Choroid plexus epithelial cell (primary cell): ENCODE measurements around the gene ASB18.

Source experiments
- DNase-seq: peaks from one replicate; pipeline ENCODE4 v3.0.0-alpha.2; 2010; ENCODE audit warnings: low read depth
- H3K4me3 ChIP-seq: 2 replicates; pipeline ENCODE4 v1.5.1; 2011; ENCODE audit warnings: low read depth, mild to moderate bottlenecking, control low read depth, low read length, moderate library complexity
- CTCF ChIP-seq: conservative IDR thresholded peaks from 2 replicates; pipeline ENCODE4 v1.5.1; 2011; ENCODE audit warnings: low read depth, mild to moderate bottlenecking, control low read depth, inconsistent platforms, low read length, moderate library complexity

Gene ASB18

GRCh38 chr2:236305964-236306605 is 41.9 kb upstream of the ASB18 start:
- no peak for DNase-seq
- no peak overlapping the region for H3K4me3 ChIP-seq
- TF ChIP-seq CTCF = no peak

GRCh38 chr2:236305531-236305930 is 41.3 kb upstream of the ASB18 start:
- no peak for TF ChIP-seq CTCF
- H3K4me3 ChIP-seq = no peak overlapping the region
- DNase-seq = no peak

DNA sequence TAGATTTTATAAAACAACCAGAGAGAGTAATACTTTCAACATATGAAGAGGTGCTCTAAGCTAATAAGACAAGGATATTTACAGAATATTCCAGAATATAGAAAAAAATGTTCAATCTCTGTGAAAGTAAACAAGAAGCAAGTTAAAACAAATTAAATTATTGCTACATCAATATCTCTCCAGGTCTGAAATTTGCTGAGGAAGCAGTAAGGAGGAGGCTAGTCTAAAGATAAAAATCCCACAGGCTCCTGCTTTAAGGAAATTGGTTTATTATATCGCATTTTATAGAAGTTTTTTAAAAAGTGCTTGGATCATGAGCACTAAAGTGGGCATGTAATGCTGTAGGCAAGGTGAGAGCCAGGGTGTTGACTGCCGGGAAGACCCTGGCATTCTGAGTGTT is 39.7 kb upstream of the ASB18 start:
- no peak for TF ChIP-seq CTCF
- H3K4me3 ChIP-seq = no peak overlapping the region
- no peak for DNase-seq

DNA sequence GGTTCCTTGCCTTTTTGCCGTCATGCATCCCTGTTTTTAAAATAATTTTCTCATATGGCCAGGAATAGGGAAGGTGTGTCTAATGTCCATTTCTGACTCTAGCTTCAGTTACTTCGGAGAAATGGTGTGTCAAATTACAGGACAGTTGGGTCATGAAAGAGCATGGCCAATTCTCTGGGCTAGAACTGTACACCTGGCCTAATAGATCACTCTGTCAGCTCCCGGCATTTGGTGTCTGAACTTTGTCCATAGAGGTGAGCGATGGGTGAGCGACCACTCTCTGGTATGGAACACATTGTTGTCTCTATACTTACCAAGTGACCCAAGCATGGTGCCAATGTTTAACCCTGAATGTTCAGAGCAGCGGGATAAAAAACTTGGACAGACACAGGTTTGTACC is 38.3 kb upstream of the ASB18 start:
- H3K4me3 ChIP-seq = no peak overlapping the region
- no peak for DNase-seq
- TF ChIP-seq CTCF = no peak

DNA sequence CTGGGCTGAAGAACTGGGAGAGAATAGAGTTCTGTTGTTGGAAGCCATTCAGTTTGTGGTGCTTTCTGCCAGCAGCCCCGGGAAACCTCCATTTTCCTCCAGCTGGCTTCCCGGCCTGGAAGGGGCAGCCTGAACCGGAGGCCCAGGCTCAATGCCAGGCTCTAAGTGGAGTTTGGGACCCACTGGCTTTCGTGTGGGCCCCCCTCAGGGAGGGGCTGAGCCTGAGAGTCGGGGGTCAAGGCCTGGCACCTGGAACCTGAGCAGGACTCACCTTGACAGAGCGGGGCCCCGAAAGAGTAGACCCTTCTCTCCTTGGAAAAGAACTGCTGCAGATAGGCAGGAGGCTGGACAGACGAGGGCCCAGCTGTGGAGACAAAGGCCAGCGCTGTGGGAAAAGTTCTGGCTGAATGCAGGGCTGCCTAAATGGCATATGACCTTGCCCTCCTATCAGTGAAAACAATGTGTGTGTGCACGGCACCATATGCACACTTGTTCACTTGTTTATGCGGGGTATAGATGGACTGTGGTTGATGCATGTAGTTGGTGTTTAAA is 34.8 kb upstream of the ASB18 start:
- no peak for DNase-seq
- no peak for TF ChIP-seq CTCF
- no peak overlapping the region for H3K4me3 ChIP-seq

GRCh38 chr2:236295481-236295880 is 31.3 kb upstream of the ASB18 start:
- no peak overlapping the region for H3K4me3 ChIP-seq
- no peak for TF ChIP-seq CTCF
- DNase-seq = no peak

DNA sequence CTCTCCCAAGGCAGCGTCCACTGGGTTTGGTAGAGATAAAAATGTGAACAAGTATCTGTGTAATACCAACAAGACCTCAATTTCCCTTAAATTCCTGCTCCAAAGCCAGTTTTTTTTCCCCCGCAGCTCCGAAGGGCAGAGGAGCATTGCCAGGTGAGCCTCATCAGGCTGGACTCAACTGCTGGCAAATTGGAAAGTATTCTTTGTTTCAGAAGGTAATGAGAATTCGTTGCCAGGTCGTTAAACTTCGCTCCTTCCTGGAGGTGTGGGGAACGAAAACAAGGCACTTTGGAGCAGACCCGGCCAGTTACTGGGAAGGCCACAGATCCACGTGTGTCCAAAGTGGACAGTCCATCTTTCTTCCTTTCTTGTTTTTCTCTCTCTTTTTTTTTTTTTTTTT is 30.4 kb upstream of the ASB18 start:
- TF ChIP-seq CTCF = no peak
- DNase-seq = no peak
- H3K4me3 ChIP-seq = no peak overlapping the region
